Measurements from ENCODE around the gene ZCCHC17.
A peak's percentile ranks its signal among the peaks of the same experiment; 100 is the strongest.

The ZCCHC17 gene

DNA sequence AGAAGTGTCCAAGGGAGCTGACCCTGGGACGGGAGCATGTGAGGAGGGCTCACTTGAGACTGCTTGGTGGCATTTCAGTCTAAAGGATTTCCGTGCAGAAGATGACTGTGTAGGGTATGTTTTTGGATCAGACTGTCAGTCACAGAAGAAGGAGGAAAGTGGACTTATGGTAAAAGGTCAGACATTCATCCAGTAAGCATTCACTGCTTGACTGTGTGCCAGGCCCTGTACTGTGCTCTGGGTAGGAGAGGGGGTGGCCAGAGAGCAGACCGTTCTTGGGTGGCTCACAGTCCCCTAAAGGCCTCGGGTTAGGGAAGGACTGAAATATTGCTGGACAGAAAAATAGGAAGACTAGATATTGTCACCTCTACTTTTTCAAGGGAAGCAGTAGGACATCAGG is 114.0 kb downstream of the ZCCHC17 start:
- no peaks in the 10 kb centered on the region for H3K9me3 ChIP-seq (ENCODE audit: severe bottlenecking)
- TF ChIP-seq, protein P1, sequence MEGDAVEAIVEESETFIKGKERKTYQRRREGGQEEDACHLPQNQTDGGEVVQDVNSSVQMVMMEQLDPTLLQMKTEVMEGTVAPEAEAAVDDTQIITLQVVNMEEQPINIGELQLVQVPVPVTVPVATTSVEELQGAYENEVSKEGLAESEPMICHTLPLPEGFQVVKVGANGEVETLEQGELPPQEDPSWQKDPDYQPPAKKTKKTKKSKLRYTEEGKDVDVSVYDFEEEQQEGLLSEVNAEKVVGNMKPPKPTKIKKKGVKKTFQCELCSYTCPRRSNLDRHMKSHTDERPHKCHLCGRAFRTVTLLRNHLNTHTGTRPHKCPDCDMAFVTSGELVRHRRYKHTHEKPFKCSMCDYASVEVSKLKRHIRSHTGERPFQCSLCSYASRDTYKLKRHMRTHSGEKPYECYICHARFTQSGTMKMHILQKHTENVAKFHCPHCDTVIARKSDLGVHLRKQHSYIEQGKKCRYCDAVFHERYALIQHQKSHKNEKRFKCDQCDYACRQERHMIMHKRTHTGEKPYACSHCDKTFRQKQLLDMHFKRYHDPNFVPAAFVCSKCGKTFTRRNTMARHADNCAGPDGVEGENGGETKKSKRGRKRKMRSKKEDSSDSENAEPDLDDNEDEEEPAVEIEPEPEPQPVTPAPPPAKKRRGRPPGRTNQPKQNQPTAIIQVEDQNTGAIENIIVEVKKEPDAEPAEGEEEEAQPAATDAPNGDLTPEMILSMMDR (IDR thresholded peaks at IDR 0.05; ENCODE audit: poor library complexity, severe bottlenecking) = no peak
- peaks cover 5% of the 10 kb centered on the region for H3K4me1 ChIP-seq (ENCODE audit: insufficient read depth, poor library complexity, severe bottlenecking)
- ATAC-seq (ENCODE audit: low read depth) (no peak), DNase-seq (ENCODE audit: low spot score) (no peak)
- no peaks in the 10 kb centered on the region for H3K27me3 ChIP-seq (ENCODE audit: insufficient read depth, poor library complexity, severe bottlenecking)
- peaks cover 14% of the 10 kb centered on the region for H3K36me3 ChIP-seq (ENCODE audit: low read depth)
- H3K4me3 ChIP-seq (ENCODE audit: severe bottlenecking) = no peak overlapping the region
- no peak overlapping the region for H3K27ac ChIP-seq (ENCODE audit: poor library complexity, severe bottlenecking)

DNA sequence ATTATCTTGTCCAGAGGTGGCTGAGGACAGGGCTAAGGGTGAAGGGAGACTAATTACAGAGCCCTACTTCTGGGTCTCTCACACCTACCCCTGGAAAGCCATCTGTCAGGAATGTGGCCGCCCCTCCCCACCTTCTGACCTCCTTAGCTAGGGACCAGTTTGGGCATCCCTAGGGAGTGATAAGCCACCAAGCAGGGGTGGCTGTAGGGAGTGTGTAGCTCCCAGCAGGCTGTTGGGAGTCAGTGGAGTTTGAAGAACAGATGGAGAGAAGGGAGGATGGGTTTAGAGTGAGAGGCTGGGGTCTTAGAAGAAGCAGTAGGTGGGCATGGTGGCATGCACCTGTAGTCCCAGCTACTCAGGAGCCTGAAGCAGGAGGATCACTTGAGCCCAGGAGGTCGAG is 115.4 kb downstream of the ZCCHC17 start:
- Histone ChIP-seq H3K4me1 (ENCODE audit: insufficient read depth, poor library complexity, severe bottlenecking) (peaks cover 16% of the 10 kb centered on the region), H3K27ac (ENCODE audit: poor library complexity, severe bottlenecking) (no peak overlapping the region), H3K27me3 (ENCODE audit: insufficient read depth, poor library complexity, severe bottlenecking) (no peaks in the 10 kb centered on the region), H3K9me3 (ENCODE audit: severe bottlenecking) (no peaks in the 10 kb centered on the region), H3K36me3 (ENCODE audit: low read depth) (peaks cover 26% of the 10 kb centered on the region), H3K4me3 (ENCODE audit: severe bottlenecking) (no peak overlapping the region)
- ATAC-seq (ENCODE audit: low read depth) (no peak), DNase-seq (ENCODE audit: low spot score) (no peak)
- TF ChIP-seq, protein P1 (IDR thresholded peaks at IDR 0.05; ENCODE audit: poor library complexity, severe bottlenecking) = no peak

DNA sequence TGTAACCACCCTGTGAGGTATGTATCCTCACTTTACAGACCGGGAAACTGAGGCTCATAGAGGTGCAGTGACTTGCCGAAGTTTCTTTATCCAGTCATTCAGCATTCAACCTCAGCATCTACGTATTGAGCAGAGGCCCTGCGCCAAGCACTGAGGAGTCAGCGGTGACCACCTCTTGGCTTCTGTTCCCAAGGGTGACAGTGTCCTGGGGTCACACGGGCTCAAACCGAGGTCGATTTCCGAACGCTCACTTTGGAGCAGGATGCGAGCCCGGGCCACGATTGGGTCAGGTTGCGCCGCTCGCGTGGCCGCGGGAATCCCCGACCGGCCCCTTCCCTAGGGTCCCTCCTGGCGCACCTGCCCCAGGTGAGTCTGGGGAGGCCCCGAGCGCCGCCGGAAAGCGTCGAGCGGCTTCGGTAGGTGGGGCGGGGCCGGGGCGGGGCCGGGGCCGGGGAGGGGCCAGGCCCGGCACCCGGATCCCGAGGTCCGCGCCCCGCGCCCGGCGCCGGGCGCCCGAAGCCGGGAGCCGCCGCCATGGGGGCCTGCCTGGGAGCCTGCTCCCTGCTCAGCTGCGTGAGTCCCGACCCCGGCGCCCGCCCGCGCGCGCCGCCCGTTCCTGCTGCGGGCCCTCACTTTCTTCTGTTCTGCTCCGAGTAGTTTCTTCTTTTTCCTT is 116.0 kb downstream of the ZCCHC17 start, which contains the start of gene SERINC2:
Gene SERINC2, plus strand, starts transcription at position 482 of the 673 bp plus-strand sequence. Its CDS starts 53 bp downstream, at position 535.
- DNase-seq (ENCODE audit: low spot score) = no peak
- Histone ChIP-seq H3K4me1 (ENCODE audit: insufficient read depth, poor library complexity, severe bottlenecking) (peaks cover 20% of the 10 kb centered on the region), H3K27me3 (ENCODE audit: insufficient read depth, poor library complexity, severe bottlenecking) (no peaks in the 10 kb centered on the region), H3K4me3 (ENCODE audit: severe bottlenecking) (peak within 1 kb of the TSS; percentile 96), H3K27ac (ENCODE audit: poor library complexity, severe bottlenecking) (peak within 1 kb of the TSS; percentile 96), H3K9me3 (ENCODE audit: severe bottlenecking) (no peaks in the 10 kb centered on the region), H3K36me3 (ENCODE audit: low read depth) (peaks cover 31% of the 10 kb centered on the region)
- ATAC-seq (ENCODE audit: low read depth) = peak; percentile 68
- TF ChIP-seq, protein P1 (IDR thresholded peaks at IDR 0.05; ENCODE audit: poor library complexity, severe bottlenecking) = no peak

DNA sequence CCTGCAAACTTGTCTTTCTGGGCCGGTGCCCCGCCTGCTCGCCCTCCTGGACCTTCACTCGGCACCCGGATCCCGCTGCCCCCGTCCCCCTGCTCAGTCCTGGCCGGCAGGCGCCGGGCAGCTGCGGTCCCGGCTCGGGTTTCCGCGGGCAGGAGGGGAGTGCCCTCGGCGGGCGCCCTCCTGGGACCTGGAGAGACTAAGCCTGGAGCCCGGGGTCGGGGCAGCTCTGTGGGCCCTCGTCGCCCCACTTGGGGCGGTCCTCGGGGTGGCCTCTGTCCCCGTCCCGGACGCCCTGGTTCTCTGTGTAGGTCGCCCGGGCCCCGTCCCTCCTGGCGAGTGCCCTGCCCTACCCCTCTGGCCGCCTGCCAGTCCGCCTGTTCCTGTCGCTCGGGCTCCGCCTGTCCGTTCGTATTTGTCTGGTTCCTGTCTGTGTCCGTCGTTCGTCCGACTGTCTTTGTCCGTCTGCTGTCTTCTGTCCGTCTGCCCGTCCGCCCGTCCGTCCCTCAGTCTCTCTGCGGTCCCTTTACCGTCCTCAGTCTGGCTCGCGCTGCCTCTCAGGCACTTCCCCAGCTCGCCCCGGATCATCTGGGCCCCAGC is 116.7 kb downstream of the ZCCHC17 start:
- peak overlapping the region; percentile 96 for H3K27ac ChIP-seq (ENCODE audit: poor library complexity, severe bottlenecking)
- TF ChIP-seq, protein P1 (IDR thresholded peaks at IDR 0.05; ENCODE audit: poor library complexity, severe bottlenecking) = no peak
- H3K4me3 ChIP-seq (ENCODE audit: severe bottlenecking) = peak overlapping the region; percentile 96
- H3K36me3 ChIP-seq (ENCODE audit: low read depth) = peaks cover 37% of the 10 kb centered on the region
- ATAC-seq (ENCODE audit: low read depth) (peak; percentile 12), DNase-seq (ENCODE audit: low spot score) (peak; percentile 84)
- H3K27me3 ChIP-seq (ENCODE audit: insufficient read depth, poor library complexity, severe bottlenecking) = no peaks in the 10 kb centered on the region
- H3K4me1 ChIP-seq (ENCODE audit: insufficient read depth, poor library complexity, severe bottlenecking) = peaks cover 27% of the 10 kb centered on the region
- H3K9me3 ChIP-seq (ENCODE audit: severe bottlenecking) = no peaks in the 10 kb centered on the region
